ENCODE results near the gene VSTM2L.

VSTM2L gene

DNA sequence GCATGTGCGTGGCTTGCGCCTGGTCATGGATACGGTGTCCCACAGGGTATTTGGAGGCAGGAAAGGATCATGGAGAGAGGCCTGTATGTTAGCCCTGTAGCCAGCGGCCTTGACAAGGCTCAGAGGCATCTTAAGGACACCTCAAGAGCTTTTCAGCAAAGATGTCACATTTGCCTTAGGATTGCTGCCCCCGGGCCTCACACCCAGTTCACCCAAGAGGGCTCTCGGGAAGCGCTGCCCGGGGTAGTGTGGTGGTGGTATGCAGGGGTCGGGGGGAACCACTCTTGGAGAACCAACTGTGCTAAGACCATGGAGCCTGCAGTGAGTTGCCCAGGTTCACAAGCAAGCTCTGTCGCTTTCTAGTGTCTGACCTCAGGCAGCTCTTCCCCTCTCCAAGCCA lies 36.9 kb upstream of the VSTM2L start:
- H3K4me3 ChIP-seq (ENCODE audit: low read depth, low read length), result no peak overlapping the region
- no peak for TF ChIP-seq CTCF (IDR thresholded peaks at IDR 0.05; ENCODE audit: borderline replicate concordance, insufficient read depth, low read depth, low read length)

- no peak for TF ChIP-seq CTCF (IDR thresholded peaks at IDR 0.05; ENCODE audit: borderline replicate concordance, insufficient read depth, low read depth, low read length)
- H3K4me3 ChIP-seq (ENCODE audit: low read depth, low read length), result no peak overlapping the region
These were observed 35.4 kb upstream of the VSTM2L start for GRCh38 chr20:37867289-37868195.

DNA sequence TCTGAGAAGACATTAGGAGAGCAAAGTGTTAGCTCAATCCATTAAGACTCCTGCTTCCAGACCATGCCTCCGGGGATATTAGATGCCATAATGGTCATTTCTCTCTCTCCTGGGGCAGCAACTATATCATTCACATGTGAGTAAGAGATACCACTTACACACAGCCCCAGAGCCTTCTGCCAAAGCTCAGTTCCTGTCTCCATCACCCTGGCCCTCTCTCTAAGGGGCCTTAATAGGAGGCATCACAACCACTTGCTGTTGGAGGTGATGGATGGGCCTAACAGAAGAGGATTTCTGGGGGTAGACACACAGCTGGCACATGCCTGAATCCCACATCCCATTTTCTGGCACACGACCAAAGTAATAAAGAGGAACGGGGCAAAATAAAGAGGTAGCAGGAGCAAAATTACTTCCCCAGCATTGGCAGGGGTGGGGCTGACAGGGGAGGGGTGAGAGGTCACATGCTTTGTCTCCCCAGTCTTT lies 34.0 kb upstream of the VSTM2L start:
- TF ChIP-seq CTCF (IDR thresholded peaks at IDR 0.05; ENCODE audit: borderline replicate concordance, insufficient read depth, low read depth, low read length), result no peak
- no peak overlapping the region for H3K4me3 ChIP-seq (ENCODE audit: low read depth, low read length)

DNA sequence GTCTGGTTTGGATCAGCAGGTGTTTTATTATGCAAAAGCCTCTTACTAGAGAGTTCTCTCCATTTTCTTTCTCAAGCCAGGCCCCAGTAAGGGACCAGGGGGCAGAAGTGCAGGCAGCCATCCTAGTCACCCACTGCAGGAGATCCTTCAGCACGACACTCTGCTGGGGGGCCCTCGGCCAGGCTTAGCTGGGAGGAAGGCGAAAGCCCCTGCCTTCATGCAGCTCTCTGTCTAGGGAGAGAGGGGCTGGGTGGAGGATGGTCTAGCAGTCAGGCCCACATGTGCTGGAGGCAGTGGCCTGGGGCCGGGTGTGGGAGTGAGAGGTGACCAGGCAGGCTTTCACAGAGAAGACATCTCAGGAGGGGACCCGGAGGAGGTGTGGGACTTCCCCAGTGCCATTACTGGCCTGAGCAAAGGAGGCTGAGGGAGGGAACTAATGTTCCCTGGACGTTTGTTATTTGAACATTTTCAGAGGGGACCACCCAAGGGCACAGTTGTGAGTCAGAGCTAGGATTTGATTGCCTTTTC lies 33.5 kb upstream of the VSTM2L start:
- no peak for TF ChIP-seq CTCF (IDR thresholded peaks at IDR 0.05; ENCODE audit: borderline replicate concordance, insufficient read depth, low read depth, low read length)
- no peak overlapping the region for H3K4me3 ChIP-seq (ENCODE audit: low read depth, low read length)

GRCh38 chr20:37870294-37870693 lies 32.6 kb upstream of the VSTM2L start:
- no peak overlapping the region for H3K4me3 ChIP-seq (ENCODE audit: low read depth, low read length)
- no peak for TF ChIP-seq CTCF (IDR thresholded peaks at IDR 0.05; ENCODE audit: borderline replicate concordance, insufficient read depth, low read depth, low read length)

- TF ChIP-seq CTCF (IDR thresholded peaks at IDR 0.05; ENCODE audit: borderline replicate concordance, insufficient read depth, low read depth, low read length), result no peak
- no peak overlapping the region for H3K4me3 ChIP-seq (ENCODE audit: low read depth, low read length)
These were observed 31.2 kb upstream of the VSTM2L start for GRCh38 chr20:37871751-37872150.

DNA sequence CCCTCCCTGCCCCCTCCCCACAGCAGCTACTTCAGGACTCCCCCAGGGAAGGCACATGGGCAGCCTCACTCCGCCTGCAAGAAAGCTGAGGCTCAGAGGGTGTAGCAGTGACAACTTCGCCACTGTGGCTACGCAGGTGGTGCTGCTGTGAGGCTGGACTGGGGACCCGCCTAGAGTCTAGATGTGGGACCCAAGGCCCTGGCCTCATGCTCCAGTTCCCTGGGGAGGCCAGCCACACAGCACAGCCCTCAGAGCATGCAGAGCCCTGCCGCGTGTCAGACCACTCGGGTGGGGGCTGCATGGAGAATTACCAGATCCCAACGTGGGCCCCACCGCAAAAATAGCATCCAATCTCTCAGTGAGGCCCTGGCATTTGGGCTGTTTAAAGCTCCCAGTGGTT lies 30.8 kb upstream of the VSTM2L start:
- no peak for TF ChIP-seq CTCF (IDR thresholded peaks at IDR 0.05; ENCODE audit: borderline replicate concordance, insufficient read depth, low read depth, low read length)
- H3K4me3 ChIP-seq (ENCODE audit: low read depth, low read length), result no peak overlapping the region
